GM12801 (cell line): ENCODE results near the gene PECR.

ENCODE experiments used
- TF ChIP-seq, protein P1 (sequence below): IDR thresholded peaks from one replicate; pipeline ENCODE4 v1.5.1; 2011; ENCODE audit warnings: control low read depth; ENCODE audit not compliant: insufficient read length; ENCODE audit errors: extremely low read depth

PECR gene

GRCh38 chr2:216039918-216040317, 41.7 kb downstream of the PECR start:
- TF ChIP-seq, protein P1, sequence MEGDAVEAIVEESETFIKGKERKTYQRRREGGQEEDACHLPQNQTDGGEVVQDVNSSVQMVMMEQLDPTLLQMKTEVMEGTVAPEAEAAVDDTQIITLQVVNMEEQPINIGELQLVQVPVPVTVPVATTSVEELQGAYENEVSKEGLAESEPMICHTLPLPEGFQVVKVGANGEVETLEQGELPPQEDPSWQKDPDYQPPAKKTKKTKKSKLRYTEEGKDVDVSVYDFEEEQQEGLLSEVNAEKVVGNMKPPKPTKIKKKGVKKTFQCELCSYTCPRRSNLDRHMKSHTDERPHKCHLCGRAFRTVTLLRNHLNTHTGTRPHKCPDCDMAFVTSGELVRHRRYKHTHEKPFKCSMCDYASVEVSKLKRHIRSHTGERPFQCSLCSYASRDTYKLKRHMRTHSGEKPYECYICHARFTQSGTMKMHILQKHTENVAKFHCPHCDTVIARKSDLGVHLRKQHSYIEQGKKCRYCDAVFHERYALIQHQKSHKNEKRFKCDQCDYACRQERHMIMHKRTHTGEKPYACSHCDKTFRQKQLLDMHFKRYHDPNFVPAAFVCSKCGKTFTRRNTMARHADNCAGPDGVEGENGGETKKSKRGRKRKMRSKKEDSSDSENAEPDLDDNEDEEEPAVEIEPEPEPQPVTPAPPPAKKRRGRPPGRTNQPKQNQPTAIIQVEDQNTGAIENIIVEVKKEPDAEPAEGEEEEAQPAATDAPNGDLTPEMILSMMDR: no peak

- TF ChIP-seq, protein P1: peak; percentile 73
Measured at GRCh38 chr2:216034065-216034464, 47.5 kb downstream of the PECR start.

DNA sequence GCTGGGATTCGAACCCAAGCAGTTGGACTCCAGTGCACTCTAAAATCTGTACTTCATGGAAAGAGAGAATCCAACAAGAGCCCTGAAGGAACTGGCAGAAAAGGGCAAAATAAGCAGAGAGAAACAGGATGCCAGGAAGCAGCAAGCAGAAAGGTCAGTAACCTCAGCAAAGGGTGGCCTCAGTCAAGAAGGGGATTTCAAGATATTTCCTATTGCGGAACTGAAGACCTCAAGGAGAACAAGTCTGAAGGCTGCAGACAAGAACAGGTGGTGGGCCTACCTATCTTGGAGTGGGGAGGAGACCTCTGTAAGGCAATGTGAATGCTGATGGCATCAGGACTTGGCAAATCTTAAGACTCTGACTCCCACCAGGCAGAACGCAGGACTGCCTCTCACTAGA, 48.2 kb downstream of the PECR start:
- TF ChIP-seq, protein P1: no peak

GRCh38 chr2:216031960-216032689, 49.5 kb downstream of the PECR start:
- TF ChIP-seq, protein P1: no peak

GRCh38 chr2:216030216-216030615, 51.4 kb downstream of the PECR start:
- TF ChIP-seq, protein P1: no peak

DNA sequence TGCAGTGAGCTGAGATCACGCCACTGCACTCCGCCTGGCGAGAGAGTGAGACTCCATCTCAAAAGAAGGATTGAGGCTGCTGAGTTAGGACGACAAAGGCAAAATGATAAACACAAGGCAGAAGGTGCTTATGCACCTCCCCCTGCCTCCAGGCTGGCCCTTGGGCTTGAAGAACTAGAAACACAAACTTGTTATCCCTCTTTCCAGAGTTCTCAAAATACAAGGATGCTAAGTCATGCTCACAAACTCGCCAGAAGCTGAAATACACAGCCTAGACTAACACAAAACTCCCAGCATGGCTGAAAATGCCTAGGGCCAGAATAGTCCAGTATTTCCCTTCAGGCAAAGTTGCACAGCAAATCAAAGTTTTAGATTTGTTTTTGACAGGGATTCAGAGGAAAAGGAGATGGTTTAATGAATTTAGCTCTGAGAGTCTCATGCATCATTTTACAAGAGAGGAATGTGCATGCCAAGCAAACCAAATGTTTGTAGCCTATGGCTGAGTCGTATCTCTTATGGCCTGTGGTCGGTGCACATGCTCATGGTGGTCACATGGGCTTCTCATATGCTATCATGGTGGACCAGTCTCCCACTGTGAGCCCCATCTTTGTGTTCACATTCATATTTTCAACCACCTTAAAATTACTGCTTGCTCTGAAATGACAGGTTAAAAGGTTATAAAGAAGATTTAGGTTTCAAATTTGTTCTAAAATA, 52.0 kb downstream of the PECR start:
- TF ChIP-seq, protein P1: no peak

DNA sequence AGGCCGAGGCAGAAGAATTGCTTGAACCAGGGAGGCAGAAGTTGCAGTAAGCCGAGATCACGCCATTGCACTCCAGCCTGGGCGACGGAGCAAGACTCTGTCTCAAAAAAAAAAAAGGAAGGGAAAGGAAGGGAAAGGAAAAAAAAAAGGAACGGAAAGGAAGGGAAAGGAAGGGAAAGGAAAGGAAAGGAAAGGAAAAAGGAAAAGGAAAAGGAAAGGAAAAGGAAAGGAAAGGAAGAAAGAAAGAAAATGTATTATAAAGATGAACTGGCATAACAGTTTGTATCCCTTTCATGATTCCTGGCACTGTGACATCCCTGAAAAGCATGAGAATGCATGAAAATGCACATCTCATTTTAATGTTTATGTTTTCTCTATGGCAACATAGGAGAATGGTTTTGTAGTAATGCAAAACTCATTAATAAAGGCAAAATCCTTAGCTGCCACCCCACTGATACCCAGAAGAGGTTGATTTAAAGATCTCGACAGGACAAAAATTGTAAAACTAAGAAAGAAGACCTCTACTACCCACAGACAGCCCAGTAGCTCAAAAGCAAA, 56.8 kb downstream of the PECR start:
- TF ChIP-seq, protein P1: no peak
